HG02884 (cell line): ENCODE results near the gene GPC5.
"Not testable (repeated sequence)": the region's sequence is repeated elsewhere in the genome, so short reads cannot be mapped to it uniquely, and the experiment has no call there.

Source experiments
- ATAC-seq: cut with Tn5 transposase; IDR thresholded peaks from one replicate; pipeline ENCODE4 v1.9.1; 2021; ENCODE audit warnings: mild to moderate bottlenecking, moderate library complexity; ENCODE audit not compliant: unreplicated experiment

Gene GPC5

GRCh38 chr13:91398413-91399188 is at the start of gene GPC5:
TSS of gene GPC5 (plus strand) at chr13:91398621.
- peak; percentile 96 for ATAC-seq

DNA sequence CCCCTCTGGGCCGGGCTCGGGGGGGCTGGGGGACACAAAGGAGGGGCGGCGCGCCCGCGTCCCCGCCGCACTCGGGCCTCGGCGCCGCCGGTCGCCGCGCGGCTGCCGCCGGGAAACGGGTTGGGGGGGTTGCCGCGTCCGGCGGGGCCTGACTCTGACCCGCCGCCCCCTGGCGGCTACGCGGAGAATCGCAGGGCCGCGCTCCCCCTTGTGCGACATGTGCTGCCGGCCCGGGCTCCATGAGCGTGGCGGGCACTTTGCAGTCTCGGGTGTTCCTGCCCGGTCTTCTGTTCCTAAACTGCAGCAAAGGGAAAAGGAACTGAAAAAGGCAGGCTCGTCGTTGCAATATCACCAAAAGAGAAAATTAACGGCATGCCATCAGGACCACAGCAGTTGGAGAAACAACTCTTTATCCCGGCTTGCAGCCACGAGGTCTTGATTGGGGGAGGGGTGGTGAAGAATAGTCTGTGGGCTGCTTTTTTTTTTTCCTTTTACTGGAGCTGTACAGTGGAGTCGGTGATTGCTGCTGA is 49.5 kb upstream of the GPC5 start:
- ATAC-seq: peak; percentile 44

GRCh38 chr13:91349992-91350911 is 48.2 kb upstream of the GPC5 start:
- no peak for ATAC-seq

GRCh38 chr13:91351123-91351522 is 47.3 kb upstream of the GPC5 start:
- ATAC-seq: no peak

GRCh38 chr13:91351980-91352379 is 46.4 kb upstream of the GPC5 start:
- ATAC-seq: no peak

DNA sequence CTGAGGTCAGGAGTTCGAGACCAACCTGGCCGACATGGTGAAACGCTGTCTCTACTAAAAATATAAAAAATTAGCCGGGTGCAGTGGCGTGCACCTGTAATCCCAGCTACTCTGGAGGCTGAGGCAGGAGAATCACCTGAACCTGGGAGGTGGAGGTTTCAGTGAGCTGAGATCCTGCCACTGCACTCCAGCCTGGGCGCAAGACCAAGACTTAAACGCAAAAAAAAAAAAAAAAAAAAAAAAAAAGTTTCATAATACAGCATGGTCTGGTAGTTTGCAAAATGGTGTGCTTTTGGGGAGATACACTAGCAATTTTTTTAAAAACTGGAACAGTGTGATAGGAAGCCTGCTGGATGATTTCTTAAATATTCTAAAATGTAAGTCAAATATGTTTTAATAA is 45.5 kb upstream of the GPC5 start:
- ATAC-seq: not testable (repeated sequence)

- ATAC-seq: no peak
These were observed 44.9 kb upstream of the GPC5 start for GRCh38 chr13:91353494-91353893.

- ATAC-seq: no peak
These were observed 43.2 kb upstream of the GPC5 start for GRCh38 chr13:91355099-91355825.

DNA sequence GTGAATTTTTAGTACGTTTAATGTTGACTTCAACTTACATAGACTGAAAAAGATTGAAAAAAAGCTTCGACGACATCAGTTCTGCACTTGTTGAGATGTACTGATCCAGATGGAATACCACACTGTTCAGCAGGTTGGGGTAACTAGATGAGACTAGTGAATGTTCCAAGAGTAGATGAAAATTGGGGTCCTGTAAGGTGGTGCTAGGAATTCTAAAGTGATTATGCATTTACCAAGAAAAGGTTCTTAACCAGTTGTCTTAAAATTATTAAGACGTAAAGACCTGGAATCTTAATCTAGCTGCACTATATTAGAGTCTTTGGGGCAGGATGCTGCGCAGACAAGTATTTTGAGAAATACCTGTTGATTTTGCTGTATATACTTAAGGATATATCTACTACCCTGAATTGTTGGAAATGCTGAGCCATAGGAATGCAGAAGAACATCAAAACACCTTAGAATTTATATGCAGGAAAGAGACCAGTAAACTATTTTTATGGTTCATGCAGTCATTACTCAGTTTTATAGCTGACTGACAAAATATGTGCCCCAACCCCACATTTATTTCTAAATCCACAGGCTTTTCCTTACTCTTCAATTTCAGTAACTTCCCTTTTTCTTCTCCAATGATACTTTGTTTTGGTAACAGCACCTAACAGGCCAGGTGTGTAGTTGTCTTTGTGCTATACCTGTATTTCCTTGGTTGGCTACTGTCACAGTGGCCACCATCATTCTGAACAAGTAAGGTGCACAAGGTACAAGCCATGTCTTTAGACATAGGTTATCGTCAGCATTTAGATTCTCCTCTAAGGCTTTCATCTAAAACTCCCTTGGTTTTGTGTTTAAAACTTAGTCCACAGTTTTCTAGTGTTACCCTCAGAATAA is 42.4 kb upstream of the GPC5 start:
- no peak for ATAC-seq

DNA sequence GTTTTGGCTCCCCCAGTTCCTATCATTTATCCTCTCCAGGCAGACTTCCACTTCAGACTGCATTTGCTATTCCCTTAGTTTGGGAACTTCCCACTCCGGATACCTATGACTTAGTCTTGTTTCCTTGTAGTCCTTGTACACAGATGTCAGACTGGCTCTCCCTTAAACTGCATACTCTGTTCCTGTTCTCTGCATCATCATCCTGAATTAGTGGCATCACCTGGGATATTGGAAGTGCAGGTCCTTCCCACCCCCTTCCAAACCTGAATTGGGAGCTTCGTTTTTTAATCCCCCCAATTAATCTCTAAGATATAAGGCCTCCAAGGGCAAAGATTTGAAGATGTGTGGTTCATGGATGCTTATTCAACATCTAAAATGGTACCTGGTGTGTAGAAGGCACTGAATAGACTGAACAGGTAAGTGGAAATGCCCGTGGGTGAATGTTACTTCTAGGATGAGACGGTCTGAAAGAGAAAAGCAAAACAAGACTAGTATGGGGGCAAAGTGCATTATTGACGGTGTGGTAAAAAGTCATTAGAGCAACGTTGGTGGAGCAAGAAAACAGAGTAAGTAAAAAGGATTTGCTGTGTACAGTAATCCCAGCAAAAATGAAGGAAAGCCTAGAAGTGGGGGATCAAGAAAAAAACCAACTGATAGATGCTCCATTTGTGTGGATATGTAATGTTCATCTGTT is 41.4 kb upstream of the GPC5 start:
- ATAC-seq: no peak

- no peak for ATAC-seq
These were observed 40.6 kb upstream of the GPC5 start for GRCh38 chr13:91357613-91358386.

- no peak for ATAC-seq
These were observed 40.0 kb upstream of the GPC5 start for GRCh38 chr13:91358387-91358782.

DNA sequence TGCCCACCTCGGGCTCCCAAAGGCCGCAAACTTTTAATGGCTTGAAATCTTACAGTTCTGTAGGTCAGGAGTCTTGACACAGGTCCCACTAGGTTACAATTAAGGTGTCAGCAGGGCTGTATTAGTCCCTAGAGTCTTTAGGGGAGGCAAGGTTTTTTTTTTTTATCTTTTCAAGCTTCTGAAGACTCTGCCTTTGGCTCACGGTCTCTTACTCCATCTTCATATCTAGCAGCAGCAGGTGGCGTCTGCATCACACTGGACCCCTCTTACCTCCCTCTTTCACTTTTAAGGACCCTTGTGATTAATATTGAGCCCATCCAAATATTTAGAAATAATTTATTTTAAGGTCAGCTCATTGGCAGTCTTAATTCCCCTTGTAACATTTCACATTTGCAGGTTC is 39.3 kb upstream of the GPC5 start:
- ATAC-seq: no peak

DNA sequence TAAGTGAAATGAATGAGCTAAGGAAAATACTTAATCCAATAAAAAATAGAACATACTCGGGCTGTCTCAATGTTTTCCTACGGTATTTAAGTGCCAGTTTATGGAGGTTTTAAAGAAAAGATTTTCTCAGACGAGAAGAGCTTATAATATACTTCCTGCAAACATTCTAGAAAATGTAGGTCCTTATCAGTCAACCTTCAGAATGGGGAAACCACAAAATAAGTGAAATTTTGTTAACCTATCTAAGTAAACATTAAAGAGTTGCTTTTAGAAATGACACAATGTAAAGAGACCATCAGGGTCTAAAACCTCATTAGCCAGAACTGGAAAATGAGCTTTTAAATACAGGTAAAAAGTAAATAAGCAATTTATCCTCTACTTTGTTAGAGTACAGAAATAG is 38.8 kb upstream of the GPC5 start:
- ATAC-seq: no peak

DNA sequence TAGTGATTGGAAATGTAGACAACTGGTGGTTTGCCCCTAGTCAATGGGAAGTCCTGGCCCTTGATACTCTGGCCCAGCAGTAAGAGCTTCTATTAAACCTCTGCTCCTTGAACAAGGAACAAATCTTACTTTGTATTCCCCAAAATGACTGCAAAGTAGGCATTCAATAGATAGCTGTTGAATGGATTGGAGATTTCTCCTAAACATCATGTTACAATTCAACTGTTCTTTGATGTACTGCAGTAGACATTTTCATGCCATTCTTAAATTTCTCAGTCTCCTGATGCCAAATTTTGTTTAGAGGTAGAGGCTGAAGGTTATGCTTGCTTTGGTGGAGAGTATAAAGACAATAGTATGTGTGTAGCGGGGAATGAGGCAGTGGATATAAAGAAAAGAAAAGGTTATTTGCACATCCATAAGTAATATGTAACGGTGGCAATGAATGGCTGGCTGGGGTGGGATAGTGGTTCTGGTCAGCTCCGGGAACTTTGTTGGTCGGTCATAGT is 38.1 kb upstream of the GPC5 start:
- no peak for ATAC-seq

DNA sequence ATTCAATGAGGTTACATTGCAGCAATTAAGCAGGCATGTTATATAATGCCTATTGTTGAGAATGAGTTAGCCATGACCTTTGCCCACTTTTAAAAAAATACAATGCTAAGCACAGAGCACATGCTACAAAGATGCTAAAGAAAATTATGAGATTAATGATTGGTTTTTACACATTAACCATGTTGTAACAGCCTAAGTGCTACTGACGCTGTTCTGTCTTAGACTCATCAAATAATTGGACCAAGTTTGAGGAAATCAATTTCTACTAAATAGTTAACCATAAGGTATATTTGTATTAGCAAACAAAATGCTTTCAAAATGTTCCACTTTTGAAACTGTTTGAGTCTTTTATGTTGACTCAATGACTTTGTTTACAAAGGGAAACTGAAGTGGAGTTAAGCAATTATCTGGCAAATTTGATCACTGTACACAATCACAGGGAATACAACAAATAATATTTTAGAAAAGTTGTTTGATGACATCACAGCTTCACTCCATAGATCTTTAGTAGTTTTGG is 36.6 kb upstream of the GPC5 start:
- no peak for ATAC-seq

DNA sequence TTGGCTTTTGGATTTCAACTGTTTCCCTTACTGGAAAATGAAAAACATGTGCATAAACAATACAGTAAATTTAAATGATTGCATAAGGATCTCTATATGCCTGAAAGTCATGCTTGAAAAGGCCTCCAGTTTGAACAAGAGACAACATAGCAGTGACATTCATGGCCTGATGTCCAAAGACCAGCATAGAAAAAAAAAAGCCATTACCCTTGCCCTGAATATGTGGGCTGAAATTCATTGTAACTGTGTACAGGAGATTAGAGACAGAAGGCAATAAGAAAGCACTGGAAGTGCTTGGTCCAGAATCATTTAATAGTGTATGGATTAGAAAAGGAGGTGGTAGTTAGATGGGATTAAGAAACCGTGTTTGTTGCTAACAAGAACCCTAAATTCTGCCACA is 35.5 kb upstream of the GPC5 start:
- ATAC-seq: no peak

GRCh38 chr13:91368101-91368500 is 30.3 kb upstream of the GPC5 start:
- peak; percentile 32 for ATAC-seq
